HG02852 (cell line): ENCODE results near the gene GLB1L2.

Experiments used
- ATAC-seq: cut with Tn5 transposase; IDR thresholded peaks from one replicate; pipeline ENCODE4 v1.9.1; 2021; ENCODE audit warnings: mild to moderate bottlenecking, moderate library complexity; ENCODE audit not compliant: unreplicated experiment

Gene GLB1L2

DNA sequence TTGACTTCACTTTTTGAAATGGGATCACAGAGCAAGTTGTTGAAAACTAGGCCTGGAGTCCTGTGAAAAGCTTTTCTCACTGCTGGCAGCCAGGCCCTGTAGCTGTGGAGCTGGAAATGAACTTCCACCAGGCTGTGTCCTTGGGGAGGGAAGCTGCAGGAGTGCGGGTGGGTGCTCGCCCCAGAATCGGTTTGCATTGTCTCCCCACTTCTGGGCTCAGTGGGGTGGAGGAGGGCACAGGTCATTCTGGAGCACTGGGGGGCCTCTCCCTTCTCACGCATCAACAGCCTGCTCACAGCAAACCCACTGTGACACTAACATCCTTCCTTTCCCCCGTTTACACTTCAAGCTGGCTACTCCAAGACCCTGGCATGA, 15.2 kb downstream of the GLB1L2 start:
- ATAC-seq: no peak

- no peak for ATAC-seq
Measured at GRCh38 chr11:134347441-134347840, 15.7 kb downstream of the GLB1L2 start.

DNA sequence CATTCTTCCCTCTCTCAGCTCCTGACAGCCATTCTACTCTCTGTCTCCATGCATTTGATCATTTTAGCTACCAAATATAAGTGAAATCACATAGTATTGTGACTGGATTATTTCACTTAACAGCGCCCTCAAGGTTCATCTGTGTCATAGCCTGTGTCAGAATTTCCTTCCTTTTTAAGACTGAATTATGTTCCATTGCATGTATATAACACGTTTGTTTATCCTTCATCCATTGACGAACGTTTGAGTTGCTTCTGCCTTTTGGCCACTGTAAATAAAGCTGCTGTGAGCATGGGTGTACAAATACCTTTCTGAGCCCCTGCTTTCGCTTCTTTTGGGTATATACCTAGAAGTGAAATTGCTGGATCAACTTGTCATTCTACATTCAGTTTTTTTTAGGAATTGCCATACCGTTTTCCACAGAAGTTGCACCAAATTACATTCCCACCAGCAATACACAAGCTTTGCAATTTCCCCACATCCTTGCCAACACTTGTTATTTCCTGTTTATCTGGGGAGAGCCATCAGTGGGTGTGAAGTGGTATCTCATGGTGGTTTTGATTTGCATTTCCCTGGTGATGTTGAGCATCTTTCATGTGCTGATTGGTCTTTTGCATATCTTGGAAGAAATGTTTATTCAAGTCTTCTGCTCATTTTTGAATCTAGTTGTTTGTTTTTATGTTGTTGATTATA, 17.5 kb downstream of the GLB1L2 start:
- ATAC-seq: peak; percentile 41

DNA sequence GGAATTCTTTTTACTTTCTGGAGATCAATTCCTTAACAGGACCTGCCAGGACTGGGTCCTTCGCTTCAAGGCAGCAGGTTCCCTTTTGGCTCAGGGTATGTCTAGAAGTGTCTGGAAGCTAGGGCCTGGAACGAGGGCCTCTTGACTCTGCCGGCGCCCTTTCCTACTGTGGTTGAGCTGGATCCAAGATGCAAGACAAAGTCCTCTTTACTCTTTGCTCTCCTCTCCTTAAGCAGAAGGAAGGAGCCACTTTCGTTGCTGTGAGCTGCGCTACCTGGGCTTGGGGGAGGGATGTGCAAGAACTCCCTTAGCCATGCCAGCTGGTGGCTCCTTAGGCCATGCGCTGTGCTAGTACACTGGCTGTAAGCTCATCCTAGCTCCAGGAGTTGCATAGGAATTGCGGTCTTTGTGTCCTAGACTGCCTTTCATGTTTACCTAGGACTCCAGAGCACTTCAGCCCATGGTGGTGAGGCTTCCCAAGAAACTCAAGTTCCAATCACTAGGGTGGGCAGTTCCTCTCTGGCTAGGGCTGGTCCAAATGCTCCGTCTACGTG, 18.1 kb downstream of the GLB1L2 start:
- ATAC-seq: no peak

GRCh38 chr11:134350381-134350780, 18.6 kb downstream of the GLB1L2 start:
- peak; percentile 72 for ATAC-seq

DNA sequence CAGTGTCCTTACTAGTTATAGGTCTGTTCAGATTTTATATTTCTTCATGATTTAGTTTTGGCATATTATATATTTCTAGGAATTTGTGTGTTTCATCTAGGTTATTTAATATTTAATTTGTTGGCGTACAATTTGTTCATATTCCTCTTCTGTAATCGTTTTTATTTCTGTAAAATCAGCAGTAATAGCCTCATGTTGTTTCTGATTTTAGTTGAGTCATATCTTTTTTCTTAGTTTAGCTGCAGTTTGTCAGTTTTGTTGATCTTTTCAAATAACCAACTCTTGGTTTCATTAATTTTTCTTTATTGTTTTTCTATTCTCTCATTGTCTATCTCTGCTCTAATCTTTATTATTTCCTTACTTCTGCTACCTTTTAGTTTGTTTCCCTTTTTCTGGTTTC, 20.3 kb downstream of the GLB1L2 start:
- no peak for ATAC-seq

- ATAC-seq: no peak
Measured at GRCh38 chr11:134355136-134355535, 23.3 kb downstream of the GLB1L2 start.

DNA sequence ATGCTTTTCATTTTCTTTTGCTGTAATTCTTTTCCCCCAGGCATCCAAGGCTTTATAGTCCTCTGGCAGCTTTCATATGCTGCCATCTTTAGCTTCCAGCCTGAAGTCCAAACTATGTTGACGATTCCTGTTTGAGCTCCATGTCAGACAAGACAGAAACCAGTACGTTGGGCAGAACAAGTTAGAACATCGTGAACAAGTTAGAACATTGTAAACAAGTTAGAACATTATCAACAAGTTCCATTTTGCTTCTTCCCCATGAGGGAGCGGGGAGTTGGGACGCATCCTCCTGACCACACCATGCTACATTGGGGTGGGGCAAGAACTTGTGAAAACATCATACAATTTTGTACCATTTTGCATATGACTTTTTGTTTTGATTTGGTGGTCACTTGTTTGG, 23.9 kb downstream of the GLB1L2 start:
- no peak for ATAC-seq

GRCh38 chr11:134356656-134357544, 25.1 kb downstream of the GLB1L2 start:
- ATAC-seq: no peak

- no peak for ATAC-seq
Measured at GRCh38 chr11:134357545-134357839, 25.7 kb downstream of the GLB1L2 start.

DNA sequence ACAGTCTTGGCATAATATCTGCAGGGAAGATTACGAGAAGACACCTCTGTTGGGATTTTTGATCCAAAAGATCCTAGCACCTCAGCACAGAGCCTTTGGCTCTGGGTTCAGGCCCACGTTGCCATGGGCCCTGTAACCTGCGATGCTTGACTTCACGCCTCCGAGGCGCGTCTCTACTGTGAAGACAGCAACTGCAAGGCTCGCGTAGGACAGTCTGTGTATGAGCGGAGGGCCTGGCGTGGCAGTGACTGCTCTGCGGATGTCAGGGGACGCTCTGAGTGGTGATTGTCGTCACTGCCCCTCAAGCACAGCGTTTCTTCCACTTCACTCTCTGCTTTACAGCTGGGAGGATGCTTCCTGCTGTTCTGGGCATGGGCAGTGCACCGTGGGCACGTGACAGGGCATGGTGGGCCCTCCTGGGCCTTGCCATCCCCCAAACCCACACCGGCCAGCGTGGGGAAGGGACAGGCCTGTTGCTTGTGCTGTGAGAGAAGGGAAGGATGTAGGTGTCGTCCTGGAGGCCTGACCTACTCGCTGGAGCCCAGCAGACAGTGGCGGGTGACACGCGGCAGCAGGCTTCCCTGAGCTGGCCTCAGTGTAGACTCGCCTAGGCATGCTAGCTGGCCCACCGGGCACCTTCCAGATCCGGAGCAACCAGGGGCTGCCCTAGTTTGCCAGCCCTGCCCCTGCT, 26.5 kb downstream of the GLB1L2 start:
- no peak for ATAC-seq

DNA sequence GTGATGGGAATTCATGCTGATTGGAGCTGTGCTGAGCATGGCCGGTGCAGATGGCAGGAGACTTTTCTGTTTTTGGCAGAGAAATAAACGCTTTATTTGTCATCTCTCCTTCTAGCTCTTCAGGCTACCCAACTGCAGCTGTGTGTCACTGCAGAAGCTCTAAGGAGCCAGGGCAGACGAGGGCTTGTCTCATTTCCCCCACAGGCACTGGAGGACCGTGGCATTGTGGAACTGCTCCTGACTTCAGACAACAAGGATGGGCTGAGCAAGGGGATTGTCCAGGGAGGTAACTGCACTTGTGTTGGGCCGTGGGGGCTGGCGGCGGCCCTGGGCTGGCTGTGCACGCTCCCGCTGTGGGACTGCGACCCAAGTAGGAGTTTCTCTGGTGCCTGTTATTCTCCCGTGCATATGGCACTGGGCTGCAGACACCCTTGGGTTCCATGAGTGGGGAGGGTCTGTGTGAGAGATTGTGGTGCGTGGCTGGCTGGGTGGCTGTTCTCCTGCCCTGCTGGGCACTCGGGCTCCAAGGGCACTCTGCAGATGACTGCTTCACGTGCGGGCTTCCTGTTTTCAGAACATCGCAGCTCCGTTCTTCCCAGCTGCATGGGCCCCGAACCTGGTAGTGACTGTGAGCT, 27.2 kb downstream of the GLB1L2 start:
- no peak for ATAC-seq

DNA sequence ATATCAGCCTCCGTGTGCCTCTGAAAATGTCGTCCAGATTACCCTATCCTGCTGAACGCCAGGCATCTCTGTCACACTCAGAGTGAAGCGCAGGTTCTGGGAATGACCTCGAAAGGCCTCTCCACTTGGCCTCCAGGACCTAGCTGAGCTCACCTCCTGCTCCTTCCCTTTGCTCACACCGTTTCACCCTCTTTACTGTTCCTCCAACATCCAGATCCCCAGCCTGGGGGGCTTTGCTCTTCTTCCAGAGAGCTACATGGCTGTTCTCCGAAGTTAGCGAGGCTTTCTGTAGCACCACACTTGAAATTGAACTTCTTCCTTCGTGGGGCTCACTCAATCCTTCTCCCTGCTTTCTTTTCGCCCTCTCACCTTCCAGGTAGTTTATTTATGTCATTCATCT, 27.9 kb downstream of the GLB1L2 start:
- ATAC-seq: no peak

DNA sequence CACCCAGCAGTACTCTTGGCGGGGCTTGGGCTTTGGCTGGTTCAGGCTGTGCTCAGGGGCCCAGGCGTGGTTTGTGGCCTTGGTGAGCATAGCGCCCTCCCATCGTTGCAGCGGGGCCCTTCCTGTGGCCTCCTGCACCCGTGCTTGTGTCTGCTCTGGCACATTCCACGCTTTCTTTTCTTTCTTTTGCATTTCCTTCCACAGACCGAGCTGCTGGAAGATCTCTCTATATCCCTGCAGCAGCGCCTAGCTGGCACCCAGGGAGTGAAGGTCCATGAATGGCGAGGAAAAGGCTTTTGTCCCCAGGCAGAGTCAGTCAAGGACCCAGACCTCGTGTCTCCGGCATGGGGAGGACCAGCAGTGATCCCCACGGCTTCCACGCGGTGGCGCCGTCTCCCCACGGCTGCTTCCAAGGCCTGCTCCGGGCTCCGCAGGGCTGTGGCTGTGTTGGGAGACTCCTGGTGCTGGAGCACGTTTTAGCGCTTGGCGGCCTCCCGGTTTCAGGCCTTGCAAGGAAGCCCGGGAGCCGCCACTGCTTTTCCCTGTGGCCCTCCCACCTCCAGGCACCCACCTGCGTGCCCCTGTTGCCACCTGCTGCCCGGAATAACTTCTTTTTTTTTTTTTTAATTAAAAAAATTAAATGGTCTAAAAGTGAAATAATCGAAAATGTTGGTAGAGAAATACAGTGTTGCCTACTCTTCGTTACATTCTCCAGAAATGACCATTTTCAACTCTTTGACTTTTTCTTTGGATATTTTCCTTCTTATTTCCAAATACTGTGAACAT, 28.5 kb downstream of the GLB1L2 start:
- ATAC-seq: peak; percentile 76

GRCh38 chr11:134361661-134362060, 29.9 kb downstream of the GLB1L2 start:
- ATAC-seq: no peak

- no peak for ATAC-seq
Measured at GRCh38 chr11:134362192-134362901, 30.6 kb downstream of the GLB1L2 start.

- no peak for ATAC-seq
Measured at GRCh38 chr11:134363161-134363560, 31.4 kb downstream of the GLB1L2 start.

GRCh38 chr11:134363592-134363991, 31.8 kb downstream of the GLB1L2 start:
- ATAC-seq: no peak

- ATAC-seq: no peak
Measured at GRCh38 chr11:134364261-134364660, 32.5 kb downstream of the GLB1L2 start.
